Measurements from ENCODE around the gene CACNG1. TPM values are rescaled to one million over a fixed set of nuclear protein-coding genes. Genes with fewer than 3 reads are reported as not detected.
A peak's percentile ranks its signal among the peaks of the same experiment; 100 is the strongest.

CACNG1 gene
- polyA plus RNA-seq, 3 donors, result not detected

- no peaks in the 10 kb centered on the region for H3K36me3 Mint-ChIP-seq
- peaks cover 13 to 20% of the 10 kb centered on the region in 2 donors for H3K9me3 ChIP-seq (replicated peaks in 1 of 2; ENCODE audit: control insufficient read depth in 1 of 2, insufficient read depth in 1 of 2, low read length in 2 of 2)
- no peak overlapping the region for H3K4me3 ChIP-seq (replicated peaks in 1 of 3; ENCODE audit: low read depth in 2 of 3, low read length in 3 of 3)
- H3K27me3 Mint-ChIP-seq (ENCODE audit: low read depth in 3 of 3), result peaks cover 2 to 8% (median 4%) of the 10 kb centered on the region in 3 donors
- H3K9ac ChIP-seq (ENCODE audit: insufficient read depth, low read length, poor library complexity, severe bottlenecking), result no peak overlapping the region
- TF ChIP-seq CTCF (IDR thresholded peaks at IDR 0.05), result no peak
- no peak overlapping the region for H3K4me2 ChIP-seq (replicated peaks; ENCODE audit: extremely low read depth, low read length, poor library complexity, severe bottlenecking)
- no peaks in the 10 kb centered on the region for H3K4me1 Mint-ChIP-seq
- H3K79me2 ChIP-seq (ENCODE audit: insufficient read depth, low read length), result no peaks in the 10 kb centered on the region
- no peaks in the 10 kb centered on the region for H3K4me1 ChIP-seq (ENCODE audit: control insufficient read depth in 1 of 2, insufficient read depth in 2 of 2, low read length in 2 of 2)
- H4K20me1 ChIP-seq (ENCODE audit: insufficient read depth, low read length), result no peaks in the 10 kb centered on the region
- intact Hi-C loops (cut with micrococcal nuclease), result no loop called here
- H3K27ac ChIP-seq (ENCODE audit: low read depth in 1 of 2, low read length in 2 of 2), result no peak overlapping the region
- DNase-seq, result no peak
- peak overlapping the region in 1 of 7 donors; percentile 5 for H3K27ac Mint-ChIP-seq
- H2AFZ ChIP-seq (ENCODE audit: insufficient read depth, low read depth, low read length, poor library complexity, severe bottlenecking), result no peak overlapping the region
- H3K27me3 ChIP-seq (ENCODE audit: control insufficient read depth in 2 of 2, insufficient read depth in 2 of 2, low read length in 2 of 2), result no peaks in the 10 kb centered on the region
- WGBS (ENCODE audit: insufficient coverage), result 84% methylated on average over 2 of the region's 4 CpGs
- no peaks in the 10 kb centered on the region for H3K36me3 ChIP-seq (replicated peaks in 1 of 2; ENCODE audit: control insufficient read depth in 1 of 2, insufficient read depth in 2 of 2, low read length in 2 of 2)
- peaks cover 12 to 31% (median 26%) of the 10 kb centered on the region in 7 donors for H3K9me3 Mint-ChIP-seq
- no peak overlapping the region for H3K4me3 Mint-ChIP-seq
Measured at GRCh38 chr17:67046398-67046797, 2.0 kb downstream of the CACNG1 start.

DNA sequence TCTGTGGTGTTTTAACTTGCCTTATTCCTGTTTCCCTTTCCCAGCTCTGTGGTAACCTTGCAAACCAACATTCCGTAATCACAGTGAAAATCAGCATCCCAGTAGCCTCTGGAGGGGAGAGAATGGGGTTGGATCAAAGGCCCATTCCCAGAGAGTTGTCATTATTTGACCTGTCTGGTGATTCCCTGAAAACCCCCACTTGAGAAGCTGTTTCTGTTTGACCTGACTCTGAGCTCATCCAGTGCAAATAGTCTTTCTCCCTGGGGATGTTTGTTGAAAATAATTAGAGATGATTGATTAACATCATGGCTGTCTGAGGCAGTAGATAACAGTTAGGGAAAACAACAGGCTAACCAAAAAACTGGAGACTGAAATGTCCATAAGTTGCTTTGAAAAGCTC is 3.0 kb downstream of the CACNG1 start:
- no peak for TF ChIP-seq CTCF (IDR thresholded peaks at IDR 0.05)
- H3K27me3 Mint-ChIP-seq (ENCODE audit: low read depth in 3 of 3), result peaks cover 2 to 8% (median 4%) of the 10 kb centered on the region in 3 donors
- no CpG with 5 or more reads among the region's 1 CpG for WGBS (ENCODE audit: insufficient coverage)

More for the DNA sequence above, 3.0 kb downstream of the CACNG1 start:
- Histone ChIP-seq H3K4me2 (replicated peaks; ENCODE audit: extremely low read depth, low read length, poor library complexity, severe bottlenecking) (no peak overlapping the region), H3K4me3 (replicated peaks in 1 of 3; ENCODE audit: low read depth in 2 of 3, low read length in 3 of 3) (no peak overlapping the region), H2AFZ (ENCODE audit: insufficient read depth, low read depth, low read length, poor library complexity, severe bottlenecking) (no peak overlapping the region), H3K27me3 (ENCODE audit: control insufficient read depth in 2 of 2, insufficient read depth in 2 of 2, low read length in 2 of 2) (no peaks in the 10 kb centered on the region), H3K79me2 (ENCODE audit: insufficient read depth, low read length) (no peaks in the 10 kb centered on the region), H3K4me1 (ENCODE audit: control insufficient read depth in 1 of 2, insufficient read depth in 2 of 2, low read length in 2 of 2) (no peaks in the 10 kb centered on the region), H3K9ac (ENCODE audit: insufficient read depth, low read length, poor library complexity, severe bottlenecking) (no peak overlapping the region), H3K36me3 (replicated peaks in 1 of 2; ENCODE audit: control insufficient read depth in 1 of 2, insufficient read depth in 2 of 2, low read length in 2 of 2) (no peaks in the 10 kb centered on the region), H4K20me1 (ENCODE audit: insufficient read depth, low read length) (no peaks in the 10 kb centered on the region), H3K9me3 (replicated peaks in 1 of 2; ENCODE audit: control insufficient read depth in 1 of 2, insufficient read depth in 1 of 2, low read length in 2 of 2) (peaks cover 13 to 20% of the 10 kb centered on the region in 2 donors), H3K27ac (ENCODE audit: low read depth in 1 of 2, low read length in 2 of 2) (no peak overlapping the region)
- no peak overlapping the region for H3K27ac Mint-ChIP-seq
- no peak for DNase-seq
- H3K4me3 Mint-ChIP-seq, result no peak overlapping the region
- peaks cover 12 to 31% (median 26%) of the 10 kb centered on the region in 7 donors for H3K9me3 Mint-ChIP-seq
- intact Hi-C loops (cut with micrococcal nuclease), result no loop called here
- no peaks in the 10 kb centered on the region for H3K4me1 Mint-ChIP-seq
- no peaks in the 10 kb centered on the region for H3K36me3 Mint-ChIP-seq

All from CD14-positive monocyte (primary cell).